GM21528 (cell line): ENCODE measurements around the gene WDR62.

Source experiments
- ATAC-seq: cut with Tn5 transposase; IDR thresholded peaks from one replicate; pipeline ENCODE4 v1.9.1; 2021; ENCODE audit warnings: mild to moderate bottlenecking, moderate library complexity; ENCODE audit not compliant: unreplicated experiment, low FRiP score

WDR62 gene

GRCh38 chr19:36054733-36055686 lies at the start of gene WDR62:
Gene WDR62, plus strand, starts transcription at chr19:36054897. Its CDS starts 75 bp downstream, at chr19:36054972.
- peak; percentile 73 for ATAC-seq

DNA sequence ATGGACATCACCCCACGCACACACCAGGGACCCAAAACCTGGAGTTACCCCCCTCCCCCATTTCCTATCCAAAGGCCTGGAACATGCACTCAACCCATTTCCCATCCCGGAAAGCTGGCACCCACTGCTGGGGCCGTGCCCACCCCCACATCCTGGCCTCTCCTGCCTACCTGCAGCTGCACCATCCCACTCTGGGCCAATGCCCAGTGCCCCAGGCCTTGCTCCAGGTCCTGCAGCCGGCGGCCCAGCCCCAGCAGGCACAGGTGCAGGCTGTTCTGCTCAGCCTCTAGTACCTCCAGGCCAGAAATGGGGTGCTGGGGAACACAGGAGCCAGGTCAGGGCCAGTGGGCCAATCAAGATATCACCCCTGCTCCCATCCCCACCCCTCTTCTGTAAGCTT lies 47.7 kb upstream of the WDR62 start:
- ATAC-seq = no peak

- ATAC-seq = no peak
Measured at GRCh38 chr19:36008336-36008978, 46.2 kb upstream of the WDR62 start, which contains the start of gene SYNE4. Gene SYNE4, minus strand, starts transcription at chr19:36008813. Its CDS starts 132 bp downstream, at chr19:36008681.

- ATAC-seq = no peak
Measured at GRCh38 chr19:36009220-36009619, 45.5 kb upstream of the WDR62 start.

DNA sequence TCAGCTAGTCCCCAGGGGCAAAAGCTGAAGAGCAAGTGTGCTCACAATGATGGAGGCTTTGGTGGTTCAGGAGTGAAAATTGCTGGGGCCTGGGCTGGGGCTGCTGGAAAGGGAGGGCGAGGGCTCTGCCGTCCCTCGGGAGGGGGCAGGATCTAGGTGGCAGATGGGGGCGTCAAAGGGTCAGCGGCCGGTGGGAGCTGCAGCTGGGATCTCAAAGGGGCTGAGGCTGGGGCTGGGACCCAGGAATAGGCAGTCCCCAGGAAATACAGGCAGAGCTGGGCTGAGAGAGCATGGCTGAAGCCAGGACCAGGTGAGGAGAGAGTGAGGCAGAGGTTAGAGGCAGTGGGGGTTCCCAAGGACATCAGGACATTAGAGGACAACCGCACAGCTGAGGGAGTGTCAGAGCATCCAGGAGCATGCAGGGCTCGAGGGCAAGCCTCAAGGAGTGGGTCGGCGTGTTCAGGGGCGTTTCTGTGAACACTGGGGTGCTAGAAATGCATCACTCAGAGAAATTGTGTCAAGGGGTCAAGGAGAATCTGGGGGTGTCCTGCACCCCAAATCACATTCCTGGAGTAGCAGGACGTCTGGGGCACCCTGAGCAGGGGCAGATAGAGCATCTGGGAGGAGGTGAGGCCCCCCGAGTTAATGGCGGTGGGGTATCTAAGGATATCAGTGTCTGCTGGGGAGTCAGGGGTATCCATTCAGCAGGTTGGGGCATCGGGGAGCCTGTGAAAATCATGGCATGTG lies 44.9 kb upstream of the WDR62 start:
- no peak for ATAC-seq

DNA sequence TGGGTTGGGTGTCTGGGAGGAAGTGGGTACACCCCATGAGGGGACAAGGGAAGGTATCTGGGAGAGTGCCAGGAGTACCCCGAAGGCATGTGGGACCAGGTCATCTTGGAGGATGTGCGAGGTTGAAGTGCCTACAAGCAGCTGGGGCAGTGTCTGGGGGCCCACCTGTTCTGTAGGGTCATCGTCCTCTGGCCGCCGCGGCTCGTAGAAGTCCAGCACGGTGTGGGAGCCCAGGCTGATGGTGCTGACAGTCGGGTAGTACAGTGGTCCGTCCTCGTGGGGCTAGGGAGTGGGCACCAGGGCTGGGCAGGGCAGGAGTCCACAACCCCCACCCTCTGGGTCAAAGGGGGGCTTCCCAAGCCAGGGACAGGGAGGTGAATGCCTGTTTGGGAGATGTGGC lies 44.3 kb upstream of the WDR62 start:
- no peak for ATAC-seq

DNA sequence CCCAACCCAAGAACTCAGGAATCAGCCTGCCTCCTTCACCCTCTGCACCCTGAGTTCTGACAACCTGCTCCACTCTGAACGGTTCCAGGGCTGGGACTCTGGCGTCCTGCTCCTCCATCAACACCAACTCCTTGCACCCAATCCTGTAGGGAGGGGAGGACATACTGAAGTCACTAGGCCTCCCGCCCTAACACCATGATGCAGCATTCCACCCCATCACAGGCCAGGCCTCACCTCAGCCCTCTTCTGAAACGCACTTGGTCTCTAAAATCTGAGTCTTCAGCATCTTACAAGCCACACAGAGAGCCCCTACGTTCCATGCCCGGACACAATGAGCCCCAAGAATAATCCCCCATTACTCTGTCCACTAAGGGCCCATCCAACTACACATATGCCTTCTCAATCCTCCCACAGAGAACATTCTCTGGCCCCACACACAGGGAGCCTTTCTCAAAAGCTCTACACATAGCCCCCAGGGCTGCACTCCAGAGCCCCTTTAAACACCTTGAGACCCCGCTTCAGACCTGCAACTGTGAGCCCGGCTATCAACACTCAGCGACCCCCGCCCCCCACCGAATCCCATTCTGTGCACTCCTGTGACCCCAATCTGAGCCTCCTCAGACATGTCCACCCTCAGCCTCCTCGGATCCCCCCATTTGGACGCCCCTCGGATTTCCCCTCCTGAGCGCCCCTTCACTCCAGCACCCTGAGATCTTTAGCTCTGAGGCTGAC lies 41.3 kb upstream of the WDR62 start:
- ATAC-seq = no peak

DNA sequence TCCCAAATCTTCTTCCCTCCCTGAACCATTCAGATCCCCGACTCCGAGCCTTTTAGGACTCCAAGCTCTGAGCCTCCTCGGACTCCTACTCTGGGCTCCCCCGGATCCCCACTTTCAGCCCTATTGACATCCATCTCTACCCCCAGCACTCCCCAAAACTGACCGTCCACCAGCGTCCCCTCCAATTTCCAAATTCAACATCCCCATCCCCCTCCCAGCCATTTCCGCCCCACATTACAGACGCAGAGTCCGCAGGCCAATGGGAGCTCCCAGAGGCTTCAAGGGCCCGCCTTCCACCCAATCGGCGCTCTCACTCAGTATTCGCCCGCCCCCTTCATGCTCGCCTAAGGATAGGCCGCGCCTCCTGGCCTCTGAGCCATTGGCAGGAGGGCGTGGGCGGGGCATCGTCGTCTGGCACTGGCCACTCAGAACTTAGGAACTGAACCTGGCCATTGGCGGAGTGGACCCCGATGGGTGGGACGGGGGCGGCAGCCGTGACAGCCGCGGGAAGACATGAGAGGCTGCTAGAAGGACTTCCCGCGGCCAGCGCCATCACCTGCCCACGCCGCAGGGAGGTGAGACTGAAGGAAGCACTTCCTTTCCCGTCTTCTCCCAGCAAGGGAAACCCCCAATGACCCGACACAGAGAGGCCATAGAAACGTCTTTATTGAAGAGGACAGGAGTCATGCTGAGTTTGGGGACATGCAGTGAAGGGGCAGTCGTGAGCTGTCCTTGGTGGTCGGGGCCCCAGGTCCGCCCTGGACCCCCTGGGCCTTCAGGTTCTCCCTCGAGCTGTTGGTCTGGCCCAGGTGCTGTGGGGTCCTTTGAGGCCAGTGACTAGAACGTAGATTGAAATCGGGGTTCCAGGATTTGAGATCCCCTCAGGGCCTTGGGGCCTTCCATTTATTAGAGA lies 40.4 kb upstream of the WDR62 start, which contains the start of gene ALKBH6:
TSS of gene ALKBH6 (minus strand) at position 202 of the 913 bp plus-strand sequence. CDS start 816 bp downstream, outside the sequence.
- ATAC-seq = peak; percentile 91

DNA sequence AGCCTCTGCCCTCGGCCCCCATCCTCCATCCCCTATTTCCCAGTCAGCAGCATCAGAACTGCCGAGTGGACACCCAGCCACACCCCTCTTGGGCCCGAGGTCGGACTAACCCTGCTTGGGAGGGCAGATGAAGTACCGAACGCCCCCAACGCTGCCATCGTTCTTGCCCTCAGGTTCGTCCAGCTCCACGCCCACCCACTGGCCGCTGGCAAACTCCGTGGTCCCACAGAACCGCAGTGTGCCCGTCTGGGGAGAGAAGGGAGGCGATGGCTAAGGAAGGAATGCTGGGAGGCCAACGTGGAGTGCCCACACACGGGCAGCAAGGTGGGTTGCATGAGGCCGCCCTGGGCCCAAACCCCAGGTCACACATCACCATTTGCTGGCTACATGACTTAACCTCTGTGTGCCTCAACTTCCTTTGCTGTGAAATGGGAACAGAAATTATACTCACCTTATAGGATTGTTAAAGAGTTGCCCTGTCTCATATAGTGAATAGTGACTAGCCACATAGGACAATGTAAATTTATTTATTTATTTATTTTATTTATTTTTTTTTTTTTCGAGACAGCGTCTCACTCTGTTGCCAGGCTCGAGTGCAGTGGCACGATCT lies 35.5 kb upstream of the WDR62 start:
- no peak for ATAC-seq

DNA sequence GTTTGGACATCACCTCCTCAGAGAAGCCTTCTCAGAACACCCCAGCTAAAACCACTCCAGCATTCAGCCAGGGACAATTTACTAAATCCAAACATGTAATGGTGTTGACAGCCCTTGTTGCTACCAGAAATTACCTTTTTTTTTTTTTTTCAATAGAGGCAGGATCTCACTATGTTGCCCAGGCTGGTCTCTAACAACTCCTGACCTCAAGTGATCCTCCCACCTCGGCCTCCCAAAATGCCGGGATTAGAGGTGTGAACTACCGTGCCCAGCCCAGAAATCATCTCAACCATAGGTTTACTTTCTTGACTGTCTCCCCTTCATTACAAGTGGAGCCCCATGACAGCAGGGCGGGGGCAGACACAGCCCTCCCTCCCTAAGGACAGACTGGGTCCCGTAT lies 31.3 kb upstream of the WDR62 start:
- no peak for ATAC-seq

GRCh38 chr19:36025541-36025940 lies 29.2 kb upstream of the WDR62 start:
- no peak for ATAC-seq

GRCh38 chr19:36026091-36026876 lies 28.4 kb upstream of the WDR62 start:
- ATAC-seq = no peak

DNA sequence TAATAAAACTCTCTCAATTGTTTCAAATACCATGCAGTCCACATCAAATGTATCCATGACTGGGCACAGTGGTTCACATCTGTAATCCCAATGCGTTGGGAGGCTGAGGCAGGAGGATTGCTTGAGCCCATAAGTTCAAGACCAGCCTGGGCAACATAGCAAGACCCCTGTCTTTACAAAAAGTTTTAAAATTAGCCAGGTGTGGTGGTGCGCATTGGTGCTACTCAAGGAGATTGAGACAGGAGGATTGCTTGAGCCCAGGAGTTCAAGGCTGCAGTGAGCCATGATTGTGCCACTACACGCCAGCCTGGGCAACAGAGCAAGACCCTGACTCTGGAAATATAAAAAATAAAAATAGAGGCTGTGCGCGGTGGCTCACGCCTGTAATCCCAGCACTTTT lies 27.0 kb upstream of the WDR62 start:
- no peak for ATAC-seq

GRCh38 chr19:36028313-36029041 lies 26.2 kb upstream of the WDR62 start:
- no peak for ATAC-seq

DNA sequence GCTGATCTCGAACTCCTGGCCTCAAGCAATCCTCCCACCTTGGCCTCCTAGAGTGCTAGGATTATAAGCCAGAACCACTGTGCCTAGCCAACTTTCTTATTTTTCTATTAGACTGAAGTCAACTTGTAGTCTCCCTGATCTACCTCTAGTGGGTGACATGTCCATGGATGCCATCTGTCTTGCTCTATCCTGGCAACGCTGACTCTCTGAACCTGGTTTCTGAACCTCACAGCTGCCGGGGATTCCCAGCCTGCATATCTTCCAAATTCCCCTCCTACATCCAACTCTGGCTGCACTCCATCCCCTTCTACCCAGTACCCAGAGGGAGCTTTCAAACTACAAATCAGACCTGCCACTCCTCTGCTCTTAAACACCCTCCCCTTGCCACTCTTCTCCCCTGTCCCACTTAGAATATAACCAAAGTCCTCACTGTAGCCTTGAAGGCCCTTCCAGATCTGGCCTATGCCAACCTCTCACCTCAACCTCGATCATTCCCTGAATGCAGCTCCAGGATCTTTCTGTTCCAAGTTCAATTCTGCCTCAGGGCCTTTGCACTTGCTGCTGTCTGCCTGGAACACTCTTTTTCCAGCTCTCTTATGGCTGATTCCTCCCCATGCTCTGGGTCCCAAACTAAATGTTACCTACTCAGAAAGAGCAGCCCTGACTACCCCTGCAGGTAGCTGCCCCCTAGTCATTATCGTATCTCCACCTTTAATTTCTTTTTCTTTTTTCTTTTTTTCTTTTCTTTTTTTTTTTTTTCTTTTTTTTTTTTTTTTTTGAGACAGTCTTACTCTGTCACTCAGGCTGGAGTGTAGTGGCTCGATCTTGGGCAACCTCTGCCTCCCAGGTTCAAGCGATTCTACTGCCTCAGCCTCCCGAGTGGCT lies 24.2 kb upstream of the WDR62 start:
- ATAC-seq = no peak

DNA sequence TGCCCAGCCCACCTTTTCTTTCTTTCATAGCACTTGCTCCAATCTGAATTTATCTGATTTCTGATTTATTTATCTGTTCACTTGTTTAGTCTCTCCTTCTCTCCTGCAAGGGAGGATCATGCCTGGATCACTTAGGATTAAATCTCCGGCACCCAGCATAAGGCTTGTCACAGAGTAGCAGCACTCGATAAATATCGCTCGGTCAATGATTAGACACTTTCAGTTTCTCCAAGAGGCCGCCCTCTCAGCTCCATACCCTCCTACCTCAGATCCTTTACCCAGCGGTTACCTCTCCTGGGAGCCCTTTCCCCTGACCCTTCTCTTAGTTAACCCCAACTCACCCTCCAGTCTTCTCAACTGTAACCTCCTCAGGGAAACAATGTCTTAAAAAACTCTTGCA lies 23.4 kb upstream of the WDR62 start:
- ATAC-seq = no peak
